Measurements from ENCODE around the gene MAG.

The MAG gene

DNA sequence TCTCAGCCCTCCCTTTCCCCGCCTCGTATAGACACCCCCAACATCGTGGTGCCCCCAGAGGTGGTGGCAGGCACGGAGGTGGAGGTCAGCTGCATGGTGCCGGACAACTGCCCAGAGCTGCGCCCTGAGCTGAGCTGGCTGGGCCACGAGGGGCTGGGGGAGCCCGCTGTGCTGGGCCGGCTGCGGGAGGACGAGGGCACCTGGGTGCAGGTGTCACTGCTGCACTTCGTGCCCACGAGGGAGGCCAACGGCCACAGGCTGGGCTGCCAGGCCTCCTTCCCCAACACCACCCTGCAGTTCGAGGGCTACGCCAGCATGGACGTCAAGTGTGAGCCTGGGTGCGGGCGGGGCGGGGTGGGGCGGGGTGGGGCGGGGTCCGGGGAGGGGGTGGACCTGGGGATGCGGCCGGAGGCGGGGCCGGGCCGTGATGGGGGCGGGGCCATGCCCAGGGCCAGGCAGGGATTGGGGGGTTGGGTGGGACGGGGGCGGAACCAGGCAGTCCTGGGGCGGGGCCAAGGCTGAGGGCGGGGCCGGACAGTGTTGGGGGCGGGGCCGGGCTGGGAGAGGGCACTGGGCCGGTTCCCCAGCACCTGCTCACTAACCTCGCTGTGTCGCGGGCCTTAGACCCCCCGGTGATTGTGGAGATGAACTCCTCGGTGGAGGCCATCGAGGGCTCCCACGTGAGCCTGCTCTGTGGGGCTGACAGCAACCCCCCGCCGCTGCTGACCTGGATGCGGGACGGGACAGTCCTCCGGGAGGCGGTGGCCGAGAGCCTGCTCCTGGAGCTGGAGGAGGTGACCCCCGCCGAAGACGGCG is 7.8 kb downstream of the MAG start:
- no peak for DNase-seq (ENCODE audit: low spot score)

GRCh38 chr19:35300339-35300649 is 8.3 kb downstream of the MAG start:
- no peak for DNase-seq (ENCODE audit: low spot score)

DNA sequence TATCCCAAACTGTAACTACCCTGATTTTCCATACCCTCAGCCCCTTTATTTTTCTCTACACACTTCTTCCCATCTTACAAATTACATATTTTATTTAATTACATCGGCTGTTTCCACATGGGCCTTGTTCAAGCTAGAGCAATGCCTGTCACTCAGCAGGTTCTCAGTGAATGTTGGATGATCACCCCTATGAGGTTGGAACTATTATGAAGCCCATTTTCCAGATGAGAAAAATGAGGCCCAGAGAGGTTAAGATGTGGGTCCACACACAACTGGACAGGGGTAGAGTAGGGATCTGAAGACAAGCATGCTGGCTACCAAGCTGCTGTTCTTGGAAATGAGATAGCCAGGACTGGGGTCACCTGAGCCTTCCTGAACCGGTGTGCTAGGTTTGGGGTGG is 10.0 kb downstream of the MAG start:
- DNase-seq (ENCODE audit: low spot score) = no peak

DNA sequence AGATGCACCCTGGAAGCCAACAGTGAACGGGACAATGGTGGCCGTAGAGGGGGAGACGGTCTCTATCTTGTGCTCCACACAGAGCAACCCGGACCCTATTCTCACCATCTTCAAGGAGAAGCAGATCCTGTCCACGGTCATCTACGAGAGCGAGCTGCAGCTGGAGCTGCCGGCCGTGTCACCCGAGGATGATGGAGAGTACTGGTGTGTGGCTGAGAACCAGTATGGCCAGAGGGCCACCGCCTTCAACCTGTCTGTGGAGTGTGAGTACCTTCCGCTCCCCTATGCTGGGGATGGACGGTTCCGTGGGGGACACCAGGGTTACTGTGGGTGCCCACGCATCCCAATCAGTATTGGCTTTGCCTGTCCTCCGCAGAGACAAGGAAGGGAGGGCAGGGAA is 10.5 kb downstream of the MAG start:
- DNase-seq (ENCODE audit: low spot score) = no peak

- no peak for DNase-seq (ENCODE audit: low spot score)
Measured at GRCh38 chr19:35303357-35303915, 11.5 kb downstream of the MAG start.

GRCh38 chr19:35304036-35304435 is 12.1 kb downstream of the MAG start:
- DNase-seq (ENCODE audit: low spot score) = no peak

DNA sequence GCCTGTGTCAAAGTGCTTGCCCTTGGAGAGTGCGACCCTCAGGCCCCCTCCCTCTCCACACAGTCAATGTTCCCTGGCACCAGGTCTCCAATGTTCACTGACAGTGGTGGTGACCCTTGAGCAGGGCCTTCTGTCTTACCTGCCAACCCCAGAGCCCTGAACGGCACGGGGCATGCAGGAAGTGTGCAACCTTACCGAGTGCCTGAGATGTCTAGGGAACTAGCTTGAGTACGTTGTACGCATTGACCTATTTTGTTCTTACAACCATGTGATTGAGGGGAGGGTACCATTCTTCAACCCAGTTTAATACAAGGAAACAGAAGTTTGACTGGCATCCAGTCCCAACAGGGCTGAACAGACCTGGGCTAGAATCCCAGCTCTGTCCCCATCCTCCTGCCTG is 13.2 kb downstream of the MAG start:
- DNase-seq (ENCODE audit: low spot score) = no peak

GRCh38 chr19:35306473-35307246 is 14.7 kb downstream of the MAG start:
- no peak for DNase-seq (ENCODE audit: low spot score)

- DNase-seq (ENCODE audit: low spot score) = no peak
Measured at GRCh38 chr19:35307931-35308330, 16.0 kb downstream of the MAG start.

DNA sequence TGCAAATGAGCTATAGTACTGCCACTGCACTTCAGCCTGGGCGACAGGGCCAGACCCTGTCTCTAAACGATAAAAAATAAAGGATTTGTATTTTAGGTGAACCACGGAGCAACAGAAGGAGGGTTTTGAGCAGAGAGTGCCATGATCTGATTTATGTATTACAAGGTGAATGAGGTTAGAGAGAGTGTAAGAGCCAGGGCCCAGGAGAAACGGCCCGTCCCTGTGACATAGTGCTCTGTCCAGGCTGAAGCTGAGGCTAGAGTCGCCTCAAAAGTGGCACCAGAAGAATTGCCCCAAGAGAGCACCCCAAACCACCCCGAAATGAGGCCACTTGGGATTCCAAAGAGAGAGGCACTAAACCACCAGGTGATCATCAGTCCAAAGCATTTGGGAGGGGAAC is 16.9 kb downstream of the MAG start:
- DNase-seq (ENCODE audit: low spot score) = no peak

DNA sequence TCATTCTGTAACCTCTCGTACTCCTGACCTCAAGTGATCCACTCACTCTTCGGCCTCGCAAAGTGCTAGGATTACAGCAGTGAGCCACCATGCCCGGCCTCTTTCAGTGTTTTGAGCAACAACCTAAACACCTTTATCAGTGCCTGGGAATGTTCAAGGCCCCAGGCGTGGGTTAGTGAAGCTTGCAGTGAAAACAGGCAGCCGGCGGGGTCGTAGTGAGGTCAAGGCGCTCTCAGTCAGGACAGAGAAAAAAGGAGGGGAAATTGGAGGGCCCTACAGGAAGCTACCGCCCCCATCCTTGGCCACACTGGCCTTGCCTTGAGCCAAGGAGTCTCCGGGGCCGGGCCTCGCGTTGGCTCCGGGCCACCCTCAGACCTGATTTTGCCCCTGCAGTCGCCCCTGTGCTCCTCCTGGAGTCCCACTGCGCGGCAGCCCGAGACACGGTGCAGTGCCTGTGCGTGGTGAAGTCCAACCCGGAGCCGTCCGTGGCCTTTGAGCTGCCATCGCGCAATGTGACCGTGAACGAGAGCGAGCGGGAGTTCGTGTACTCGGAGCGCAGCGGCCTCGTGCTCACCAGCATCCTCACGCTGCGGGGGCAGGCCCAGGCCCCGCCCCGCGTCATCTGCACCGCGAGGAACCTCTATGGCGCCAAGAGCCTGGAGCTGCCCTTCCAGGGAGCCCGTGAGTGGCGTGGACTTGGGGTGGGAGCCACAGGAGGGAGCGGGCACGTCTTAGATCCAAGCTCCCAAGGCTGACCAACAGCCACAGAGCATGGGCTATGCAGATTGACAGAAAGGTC is 17.7 kb downstream of the MAG start:
- peak; percentile 48 for DNase-seq (ENCODE audit: low spot score)

DNA sequence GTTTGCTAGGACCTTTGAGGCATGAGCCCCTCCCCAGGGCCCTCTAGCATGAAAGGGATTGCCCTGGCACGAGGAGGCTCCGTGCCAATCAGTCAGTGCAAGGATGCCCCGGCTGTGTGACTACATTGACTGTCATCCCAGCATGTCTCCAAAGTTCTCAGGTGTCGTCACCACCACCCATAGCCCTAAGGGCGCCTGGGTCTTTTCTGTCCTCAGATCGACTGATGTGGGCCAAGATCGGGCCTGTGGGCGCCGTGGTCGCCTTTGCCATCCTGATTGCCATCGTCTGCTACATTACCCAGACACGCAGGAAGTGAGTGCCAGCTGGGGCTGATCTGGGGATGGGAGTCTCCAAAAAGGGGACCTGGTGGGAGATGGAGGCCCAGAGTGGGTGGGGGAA is 18.4 kb downstream of the MAG start:
- no peak for DNase-seq (ENCODE audit: low spot score)

- DNase-seq (ENCODE audit: low spot score) = no peak
Measured at GRCh38 chr19:35310811-35311465, 19.0 kb downstream of the MAG start.

GRCh38 chr19:35311901-35312665 is 20.1 kb downstream of the MAG start:
- DNase-seq (ENCODE audit: low spot score) = no peak

GRCh38 chr19:35313587-35313986 is 21.6 kb downstream of the MAG start:
- DNase-seq (ENCODE audit: low spot score) = peak; percentile 13

DNA sequence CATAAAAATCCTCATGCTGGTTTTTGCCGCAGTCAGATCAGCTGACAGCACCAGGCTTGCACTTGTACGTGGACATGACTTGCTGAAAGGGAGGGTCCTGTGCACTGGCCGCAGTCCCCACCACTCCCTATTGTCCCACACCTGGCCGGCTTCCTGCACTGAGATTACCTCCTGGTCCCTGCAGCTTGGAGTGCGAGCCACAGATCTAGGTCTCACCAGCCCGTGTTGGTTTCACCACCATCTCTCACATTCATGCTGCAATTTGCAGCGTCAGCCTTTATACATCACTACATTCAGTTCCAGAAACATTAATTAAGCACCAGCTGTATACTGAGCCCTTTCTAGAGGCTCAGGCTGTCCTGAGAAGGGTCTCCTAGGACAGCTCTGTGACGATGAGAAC is 22.1 kb downstream of the MAG start:
- DNase-seq (ENCODE audit: low spot score) = no peak

DNA sequence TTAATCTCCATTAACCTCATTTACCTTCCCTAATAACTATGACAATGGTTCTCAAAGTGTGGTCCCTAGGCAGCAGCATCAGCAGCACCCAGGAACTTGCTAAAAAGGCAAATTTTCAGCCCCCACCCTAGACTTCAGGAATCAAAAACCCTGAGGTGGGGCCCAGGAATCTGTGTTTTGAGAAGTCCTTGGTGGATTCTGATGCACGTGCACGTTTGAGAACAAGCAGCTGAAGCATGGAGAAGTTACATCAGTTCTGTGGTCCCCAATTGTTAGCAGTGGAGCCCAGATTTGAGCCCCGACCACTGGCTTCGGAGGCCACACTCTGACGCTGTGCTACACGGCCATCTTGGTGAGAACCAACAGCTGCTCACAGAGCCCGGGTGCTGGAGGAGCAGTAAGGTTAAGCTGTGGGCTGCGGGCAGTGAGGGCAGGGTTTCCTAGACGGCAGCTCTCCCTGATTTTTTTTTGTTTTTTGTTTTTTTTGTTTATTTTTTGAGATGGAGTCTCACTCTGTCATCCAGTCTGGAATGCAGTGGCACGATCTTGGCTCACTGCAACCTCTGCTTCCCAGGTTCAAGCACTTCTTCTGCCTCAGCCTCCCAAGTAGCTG is 23.0 kb downstream of the MAG start:
- no peak for DNase-seq (ENCODE audit: low spot score)

DNA sequence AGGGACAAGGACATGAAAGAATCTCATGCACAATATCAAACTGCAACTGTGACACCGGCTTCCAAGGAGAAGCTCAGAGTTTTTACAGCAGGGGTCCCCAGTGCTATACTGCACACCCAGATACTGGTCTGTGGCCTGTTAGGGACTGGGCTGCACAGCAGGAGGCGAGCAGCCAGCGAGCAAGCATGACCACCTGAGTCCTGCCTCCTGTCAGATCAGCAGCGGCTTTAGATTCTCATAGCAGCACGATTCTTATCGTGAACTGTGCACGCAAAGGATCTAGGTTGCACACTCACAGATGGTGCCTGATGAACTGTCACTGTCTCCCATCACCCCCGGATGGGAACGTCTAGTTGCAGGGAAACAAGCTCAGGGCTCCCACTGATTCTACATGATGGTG is 23.9 kb downstream of the MAG start:
- no peak for DNase-seq (ENCODE audit: low spot score)

DNA sequence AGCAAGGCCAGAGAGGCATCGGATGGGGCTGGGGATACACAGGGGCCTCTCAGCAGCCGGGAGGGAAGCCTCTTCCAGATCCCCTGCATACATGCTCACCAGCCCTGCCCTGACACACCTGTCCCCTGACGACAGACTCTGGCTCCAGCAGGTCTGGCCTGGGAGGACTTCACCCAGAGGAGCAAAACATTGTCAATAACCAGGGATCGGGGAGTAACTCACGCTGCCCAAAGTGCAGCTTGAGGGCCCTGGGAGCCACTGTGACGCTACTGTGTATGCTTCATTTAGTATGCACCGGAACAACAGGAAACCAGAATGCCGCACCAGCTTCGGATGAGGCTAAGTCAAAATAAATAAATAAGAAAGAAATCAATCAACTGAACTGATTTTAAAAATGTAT is 24.6 kb downstream of the MAG start:
- no peak for DNase-seq (ENCODE audit: low spot score)

GRCh38 chr19:35317464-35318043 is 25.6 kb downstream of the MAG start:
- no peak for DNase-seq (ENCODE audit: low spot score)

All from kidney tubule cell (primary cell).